ENCODE results near the gene KRTAP5-9.

DNA sequence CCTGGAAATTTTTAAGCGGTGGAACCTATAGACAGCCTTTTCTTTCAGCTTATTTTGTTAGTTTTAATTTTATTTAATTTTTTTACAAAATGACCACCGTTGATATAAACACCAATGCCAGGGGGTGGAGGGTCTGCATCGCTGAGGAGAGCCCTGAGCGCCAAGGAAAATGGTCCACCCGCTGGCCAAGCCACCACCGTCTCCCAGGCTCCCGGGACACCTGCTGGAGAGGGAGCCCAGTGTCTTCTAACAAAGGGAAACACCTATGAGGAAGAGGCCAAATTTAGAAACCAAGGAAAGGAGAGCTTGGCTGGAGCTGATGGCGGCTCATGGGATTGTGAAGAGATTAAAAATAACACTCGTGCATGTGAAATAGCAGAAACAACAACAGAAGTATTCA, 10.7 kb upstream of the KRTAP5-9 start:
- TF ChIP-seq, protein P1, sequence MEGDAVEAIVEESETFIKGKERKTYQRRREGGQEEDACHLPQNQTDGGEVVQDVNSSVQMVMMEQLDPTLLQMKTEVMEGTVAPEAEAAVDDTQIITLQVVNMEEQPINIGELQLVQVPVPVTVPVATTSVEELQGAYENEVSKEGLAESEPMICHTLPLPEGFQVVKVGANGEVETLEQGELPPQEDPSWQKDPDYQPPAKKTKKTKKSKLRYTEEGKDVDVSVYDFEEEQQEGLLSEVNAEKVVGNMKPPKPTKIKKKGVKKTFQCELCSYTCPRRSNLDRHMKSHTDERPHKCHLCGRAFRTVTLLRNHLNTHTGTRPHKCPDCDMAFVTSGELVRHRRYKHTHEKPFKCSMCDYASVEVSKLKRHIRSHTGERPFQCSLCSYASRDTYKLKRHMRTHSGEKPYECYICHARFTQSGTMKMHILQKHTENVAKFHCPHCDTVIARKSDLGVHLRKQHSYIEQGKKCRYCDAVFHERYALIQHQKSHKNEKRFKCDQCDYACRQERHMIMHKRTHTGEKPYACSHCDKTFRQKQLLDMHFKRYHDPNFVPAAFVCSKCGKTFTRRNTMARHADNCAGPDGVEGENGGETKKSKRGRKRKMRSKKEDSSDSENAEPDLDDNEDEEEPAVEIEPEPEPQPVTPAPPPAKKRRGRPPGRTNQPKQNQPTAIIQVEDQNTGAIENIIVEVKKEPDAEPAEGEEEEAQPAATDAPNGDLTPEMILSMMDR (IDR thresholded peaks at IDR 0.05; ENCODE audit: extremely low read depth in 1 of 2, insufficient read depth in 1 of 2, low read depth in 1 of 2, low read length in 2 of 2) = no peak
- TF ChIP-seq EZH2 (IDR thresholded peaks at IDR 0.05; ENCODE audit: borderline replicate concordance, low read depth, low read length, severe bottlenecking) = no peak
- no peak for TF ChIP-seq POLR2A (IDR thresholded peaks at IDR 0.05; ENCODE audit: low read depth, low read length)
- TF ChIP-seq MYC (IDR thresholded peaks at IDR 0.05; ENCODE audit: low read depth, low read length) = no peak
- TF ChIP-seq, protein P2, sequence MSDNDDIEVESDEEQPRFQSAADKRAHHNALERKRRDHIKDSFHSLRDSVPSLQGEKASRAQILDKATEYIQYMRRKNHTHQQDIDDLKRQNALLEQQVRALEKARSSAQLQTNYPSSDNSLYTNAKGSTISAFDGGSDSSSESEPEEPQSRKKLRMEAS (IDR thresholded peaks at IDR 0.05; ENCODE audit: insufficient read depth, insufficient read length) = no peak
- no peak for TF ChIP-seq JUN (IDR thresholded peaks at IDR 0.05; ENCODE audit: borderline replicate concordance, insufficient read depth, insufficient read length, low read depth)
- no peak for TF ChIP-seq POLR2AphosphoS5 (IDR thresholded peaks at IDR 0.05; ENCODE audit: insufficient read depth, low read depth, low read length)
- no peak for TF ChIP-seq FOS (IDR thresholded peaks at IDR 0.05; ENCODE audit: borderline replicate concordance, insufficient read depth, low read length)
- no peak for TF ChIP-seq GATA2 (IDR thresholded peaks at IDR 0.05; ENCODE audit: insufficient read depth, insufficient read length, low read depth, low read length)
